DMS153 treated with DMSO at 0.1 percent for 48 hours (cell line): ENCODE data around the gene CLEC4G.
"Not testable (repeated sequence)": the region's sequence is repeated elsewhere in the genome, so short reads cannot be mapped to it uniquely, and the experiment has no call there.

Experiments used
- DNase-seq: peaks from one replicate; lab custom pipeline; 2025; ENCODE audit not compliant: unreplicated experiment; lab: John Stamatoyannopoulos, UW

CLEC4G gene, protein sequence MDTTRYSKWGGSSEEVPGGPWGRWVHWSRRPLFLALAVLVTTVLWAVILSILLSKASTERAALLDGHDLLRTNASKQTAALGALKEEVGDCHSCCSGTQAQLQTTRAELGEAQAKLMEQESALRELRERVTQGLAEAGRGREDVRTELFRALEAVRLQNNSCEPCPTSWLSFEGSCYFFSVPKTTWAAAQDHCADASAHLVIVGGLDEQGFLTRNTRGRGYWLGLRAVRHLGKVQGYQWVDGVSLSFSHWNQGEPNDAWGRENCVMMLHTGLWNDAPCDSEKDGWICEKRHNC

DNA sequence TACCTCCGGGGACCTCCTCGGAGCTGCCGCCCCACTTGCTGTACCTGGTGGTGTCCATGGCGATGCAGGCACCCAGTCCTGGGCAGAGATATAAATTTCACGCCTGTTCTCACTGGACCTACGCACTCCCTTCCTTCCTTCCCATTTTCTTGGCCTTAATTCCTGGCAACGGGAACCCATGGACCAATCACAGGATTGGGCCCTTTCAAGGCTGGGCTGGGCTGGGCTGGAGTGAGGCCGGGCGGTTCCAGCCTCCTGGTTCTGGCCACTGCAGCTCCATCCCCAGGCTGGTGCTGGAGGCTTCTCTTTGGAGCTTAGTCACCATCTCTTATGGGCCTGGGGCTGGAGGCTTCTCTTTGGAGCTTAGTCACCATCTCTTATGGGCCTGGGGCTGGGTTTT is at the start of gene CLEC4G:
Gene CLEC4G (minus strand): TSS at position 66 of the 400 bp plus-strand sequence. CDS start 8 bp downstream, at position 58.
- DNase-seq: no peak

DNA sequence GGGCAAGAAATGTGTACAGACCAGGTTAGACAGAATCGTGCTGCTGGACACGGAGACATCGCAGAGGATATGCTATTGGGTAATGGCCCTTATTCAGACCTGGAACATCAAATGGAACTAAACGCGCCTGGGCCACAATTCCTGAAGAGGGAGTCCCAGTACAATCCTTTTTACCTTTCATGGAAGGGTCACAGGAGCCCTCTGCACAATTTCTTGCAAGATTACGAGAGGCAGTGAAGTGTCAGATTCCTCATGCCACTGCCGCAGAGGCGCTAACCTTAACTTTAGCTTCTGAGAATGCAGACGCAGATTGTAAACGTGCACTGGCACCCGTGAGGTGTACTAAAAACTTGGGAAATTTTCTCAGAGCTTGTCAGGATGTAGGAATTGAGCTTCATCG is 49.2 kb upstream of the CLEC4G start:
- no peak for DNase-seq

DNA sequence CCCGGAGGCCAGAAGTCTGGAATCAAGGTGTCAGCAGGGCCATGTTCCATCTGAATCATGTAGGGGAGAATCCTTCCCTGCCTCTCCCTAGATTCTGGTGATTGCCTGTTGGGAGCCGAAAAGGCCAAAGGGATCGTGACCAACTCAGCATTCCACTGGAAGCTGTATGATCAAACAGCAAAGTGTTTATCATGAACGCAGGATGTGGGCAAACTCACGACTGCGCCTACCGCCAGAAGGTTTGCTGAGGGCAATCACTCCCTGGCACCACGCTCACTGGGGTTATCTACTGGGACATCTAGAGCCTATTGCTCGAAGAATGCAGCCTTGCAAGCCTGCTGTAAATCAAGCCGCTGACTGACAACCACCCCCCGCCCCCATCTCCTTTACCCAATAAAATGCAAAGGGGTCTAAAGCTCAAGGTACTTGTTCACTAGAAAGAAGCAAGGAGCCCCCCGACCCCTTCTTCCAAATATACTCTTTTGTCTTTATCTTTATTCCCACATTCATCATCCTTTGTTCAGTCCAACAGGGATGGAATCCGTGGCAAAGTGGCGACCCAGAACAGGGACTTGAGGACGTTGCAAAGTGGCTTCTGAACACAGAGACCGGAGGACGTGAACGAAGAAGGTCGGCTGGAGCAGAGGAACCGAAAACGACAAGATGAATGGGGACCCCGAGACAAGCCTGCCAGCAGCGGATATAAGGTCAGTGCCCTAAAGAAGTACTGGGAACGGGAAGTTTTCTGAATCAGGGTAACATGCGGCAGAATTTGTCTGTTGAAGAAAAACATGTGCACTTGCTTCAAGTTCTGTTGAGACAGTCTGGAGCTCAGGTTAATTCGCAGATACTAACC is 47.9 kb upstream of the CLEC4G start:
- DNase-seq: no peak

DNA sequence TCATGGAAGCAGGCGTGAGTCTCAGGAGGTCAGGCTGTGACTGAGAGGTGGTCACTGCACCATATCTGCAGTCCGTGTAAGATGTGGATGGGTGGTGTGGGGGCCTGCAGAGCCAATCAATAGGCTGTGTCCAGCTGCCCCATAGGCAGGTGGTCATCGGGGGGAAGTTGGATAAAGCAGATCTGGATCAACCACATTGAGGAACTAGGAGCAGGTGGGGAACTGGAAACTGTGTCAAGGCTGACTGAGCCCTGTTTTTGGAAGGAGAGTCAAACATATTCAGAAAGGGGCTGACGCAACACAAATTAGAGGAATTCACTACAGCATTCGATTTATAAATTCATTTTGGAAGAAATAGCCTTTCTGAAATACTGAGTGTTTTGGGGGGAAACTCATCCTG is 46.2 kb upstream of the CLEC4G start:
- DNase-seq: no peak

DNA sequence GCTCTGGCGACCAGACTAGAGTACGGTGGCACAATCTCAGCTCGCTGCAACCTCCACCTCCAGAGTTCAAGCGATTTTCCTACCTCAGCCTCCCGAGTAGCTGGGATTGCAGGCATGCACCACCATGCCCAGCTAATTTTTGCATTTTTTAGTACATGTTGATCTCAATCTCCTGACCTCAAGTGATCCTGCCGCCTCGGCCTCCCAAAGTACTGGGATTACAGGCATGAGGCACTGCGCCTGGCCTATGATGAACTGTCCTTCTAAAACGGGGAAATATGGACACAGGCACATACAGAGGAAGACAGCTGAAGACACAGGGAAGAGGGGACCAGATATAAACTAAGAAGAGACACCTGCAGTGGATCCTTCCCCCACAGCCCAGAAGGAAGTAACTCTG is 43.9 kb upstream of the CLEC4G start:
- no peak for DNase-seq

DNA sequence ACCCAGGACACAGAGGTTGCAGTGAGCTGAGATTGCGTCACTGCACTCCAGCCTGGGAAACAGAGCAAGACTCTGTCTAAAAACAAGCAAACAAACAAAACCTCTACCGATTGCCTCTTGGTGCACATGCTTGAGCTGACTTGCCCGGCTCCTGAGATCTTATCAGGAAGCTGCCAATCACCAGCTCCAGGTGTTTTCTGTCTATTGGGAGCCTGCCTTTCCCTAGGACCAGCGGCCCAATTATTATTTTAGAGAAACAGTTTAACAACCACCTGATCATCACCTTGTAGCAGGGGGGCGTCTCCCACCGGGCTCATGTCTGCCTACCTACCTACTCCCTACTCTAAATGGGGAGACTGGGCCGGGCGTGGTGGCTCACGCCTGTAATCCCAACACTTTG is 41.9 kb upstream of the CLEC4G start:
- DNase-seq: no peak

DNA sequence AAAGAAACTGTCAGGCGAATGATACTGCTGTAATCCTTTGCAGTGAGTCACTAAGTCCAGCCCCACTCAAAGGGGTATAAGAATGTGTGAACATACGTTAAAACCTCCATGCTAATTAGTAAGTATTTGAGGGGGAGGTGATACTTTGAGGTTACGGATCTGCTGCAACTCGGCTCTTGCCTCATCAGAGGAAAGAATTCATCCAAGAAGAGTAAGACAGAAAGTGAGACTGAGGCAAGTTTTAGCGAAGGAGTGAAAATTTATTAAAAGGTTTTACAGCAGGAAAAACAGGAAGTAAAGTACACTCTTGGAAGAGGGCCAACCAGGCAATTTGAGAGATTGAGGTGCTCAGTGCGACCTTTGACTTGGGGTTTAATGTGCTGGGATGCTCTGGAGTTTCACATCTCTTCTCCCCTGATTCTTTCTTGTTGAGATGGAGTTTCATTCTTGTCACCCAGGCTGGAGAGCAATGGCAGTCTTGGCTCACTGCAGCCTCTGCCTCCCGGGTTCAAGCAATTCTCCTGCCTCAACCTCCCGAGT is 40.9 kb upstream of the CLEC4G start:
- DNase-seq: no peak

DNA sequence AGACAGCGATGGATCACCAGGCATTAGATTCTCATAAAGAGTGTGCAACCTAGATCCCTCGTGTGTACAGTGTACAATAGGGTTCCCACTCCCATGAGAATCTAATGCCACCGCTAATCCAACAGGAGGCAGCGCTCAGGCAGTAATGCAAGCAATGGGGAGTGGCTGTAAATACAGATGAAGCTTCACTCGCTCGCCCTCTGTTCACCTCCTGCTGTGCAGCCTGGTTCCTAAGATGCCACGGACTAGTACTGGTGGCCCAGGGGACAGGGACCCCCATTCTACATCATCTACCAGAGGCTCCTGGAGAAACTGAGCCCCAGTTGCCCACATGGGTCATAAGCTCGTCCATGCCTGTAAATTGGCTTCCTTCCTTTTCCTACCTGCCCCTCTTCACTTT is 39.2 kb upstream of the CLEC4G start:
- no peak for DNase-seq

DNA sequence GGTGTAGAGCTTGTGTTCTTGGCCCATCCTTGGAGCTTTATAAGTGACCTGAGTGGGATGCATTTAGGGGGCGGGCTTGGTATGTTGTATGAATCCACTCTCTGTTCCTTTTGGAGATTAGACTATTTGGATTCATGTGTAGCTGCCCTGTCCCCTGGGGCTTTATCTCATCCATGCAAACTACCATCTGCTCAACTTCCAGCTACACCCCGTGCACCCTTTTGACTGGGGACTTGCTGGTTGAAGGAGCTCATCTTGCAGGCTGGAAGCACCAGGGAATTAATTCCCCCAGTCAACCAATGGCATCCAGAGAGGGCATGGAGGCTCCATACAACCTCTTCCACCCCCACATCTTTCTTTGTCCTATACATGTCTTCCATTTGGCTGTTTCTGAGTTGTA is 37.3 kb upstream of the CLEC4G start:
- no peak for DNase-seq

DNA sequence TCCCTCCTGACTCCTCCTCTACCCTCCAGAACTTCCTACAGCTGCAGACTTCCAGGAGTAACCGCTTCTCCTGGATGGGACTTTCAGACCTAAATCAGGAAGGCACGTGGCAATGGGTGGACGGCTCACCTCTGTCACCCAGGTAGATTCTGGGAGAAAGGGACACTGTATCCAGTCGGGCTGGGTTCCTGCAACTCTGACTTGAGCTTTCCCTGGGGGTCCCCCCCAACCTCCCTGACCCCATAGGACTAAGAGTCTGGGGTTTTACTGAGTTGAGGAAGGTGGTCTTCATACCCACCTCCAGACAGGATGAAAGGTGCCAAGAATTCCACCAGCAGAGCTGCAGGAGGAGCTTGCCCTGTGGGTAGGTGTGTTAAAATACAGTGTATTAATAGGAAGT is 35.6 kb upstream of the CLEC4G start:
- no peak for DNase-seq

DNA sequence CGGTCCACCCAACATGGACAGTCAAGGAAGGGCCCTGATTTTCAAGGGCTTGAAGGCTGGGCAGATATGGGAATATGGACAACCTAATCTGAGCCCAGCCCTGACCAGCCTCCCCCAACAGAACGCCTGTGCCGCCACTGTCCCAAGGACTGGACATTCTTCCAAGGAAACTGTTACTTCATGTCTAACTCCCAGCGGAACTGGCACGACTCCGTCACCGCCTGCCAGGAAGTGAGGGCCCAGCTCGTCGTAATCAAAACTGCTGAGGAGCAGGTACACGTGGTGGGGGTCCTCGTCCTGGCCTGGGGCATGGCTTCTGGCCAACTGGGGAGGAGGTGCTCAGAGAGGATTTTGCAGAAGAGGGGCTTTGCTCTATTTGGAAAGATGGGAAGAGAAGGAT is 34.6 kb upstream of the CLEC4G start:
- DNase-seq: no peak

DNA sequence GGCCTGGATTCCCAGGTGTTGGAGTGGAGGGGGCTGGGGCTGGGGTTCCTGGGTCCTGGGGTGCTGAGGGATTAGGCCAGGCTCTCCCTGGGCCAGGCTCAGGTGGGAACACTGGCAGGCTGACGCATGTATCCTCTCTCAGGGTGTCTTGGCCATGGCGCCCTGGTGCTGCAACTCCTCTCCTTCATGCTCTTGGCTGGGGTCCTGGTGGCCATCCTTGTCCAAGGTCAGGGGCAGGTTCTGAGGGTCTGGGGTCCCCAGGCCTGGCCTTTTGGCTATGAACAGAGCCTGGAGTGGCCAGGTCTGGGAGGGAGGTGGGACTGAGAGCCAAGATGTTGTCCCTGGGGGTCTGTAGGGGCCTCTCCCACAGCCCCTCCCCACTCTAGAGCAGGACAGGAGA is 33.1 kb upstream of the CLEC4G start:
- DNase-seq: not testable (repeated sequence)

DNA sequence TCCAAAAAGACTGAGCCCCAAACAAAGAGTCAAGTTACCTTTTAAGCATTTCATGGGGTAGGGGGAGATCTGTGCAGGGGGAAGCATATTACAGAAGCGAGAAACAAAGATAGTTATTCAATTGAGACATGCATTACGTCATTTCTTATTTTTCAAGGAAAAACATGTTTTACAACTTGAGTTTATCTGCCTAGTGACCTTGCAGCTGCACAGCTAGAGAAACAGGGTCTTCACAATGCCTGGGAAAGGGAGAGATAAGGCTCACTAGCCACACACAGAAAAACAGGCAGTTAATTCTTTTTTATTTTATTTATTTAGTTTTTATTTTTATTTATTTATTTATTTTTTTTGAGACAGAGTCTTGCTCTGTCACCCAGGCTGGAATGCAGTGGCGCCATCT is 32.2 kb upstream of the CLEC4G start:
- not testable (repeated sequence) for DNase-seq

DNA sequence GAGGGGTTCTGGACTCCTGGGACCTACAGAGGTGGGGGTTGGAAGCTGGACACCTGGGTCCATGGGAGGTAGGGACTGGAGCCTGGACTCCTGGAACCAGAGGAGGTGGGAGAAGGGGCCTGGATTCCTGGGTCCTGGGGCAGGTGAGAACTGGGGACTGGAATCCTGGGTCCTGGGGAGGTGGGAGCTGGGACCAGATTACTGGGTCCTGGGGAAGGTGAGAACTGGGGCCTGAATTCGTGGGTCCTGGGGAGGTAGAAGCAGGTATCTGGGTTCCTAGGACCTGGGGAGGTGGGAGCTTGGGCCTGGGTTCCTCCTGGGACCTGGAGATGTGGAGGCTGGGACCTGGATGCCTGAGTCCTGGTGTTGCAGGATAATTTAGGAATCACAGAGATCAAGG is 31.8 kb upstream of the CLEC4G start:
- DNase-seq: no peak

DNA sequence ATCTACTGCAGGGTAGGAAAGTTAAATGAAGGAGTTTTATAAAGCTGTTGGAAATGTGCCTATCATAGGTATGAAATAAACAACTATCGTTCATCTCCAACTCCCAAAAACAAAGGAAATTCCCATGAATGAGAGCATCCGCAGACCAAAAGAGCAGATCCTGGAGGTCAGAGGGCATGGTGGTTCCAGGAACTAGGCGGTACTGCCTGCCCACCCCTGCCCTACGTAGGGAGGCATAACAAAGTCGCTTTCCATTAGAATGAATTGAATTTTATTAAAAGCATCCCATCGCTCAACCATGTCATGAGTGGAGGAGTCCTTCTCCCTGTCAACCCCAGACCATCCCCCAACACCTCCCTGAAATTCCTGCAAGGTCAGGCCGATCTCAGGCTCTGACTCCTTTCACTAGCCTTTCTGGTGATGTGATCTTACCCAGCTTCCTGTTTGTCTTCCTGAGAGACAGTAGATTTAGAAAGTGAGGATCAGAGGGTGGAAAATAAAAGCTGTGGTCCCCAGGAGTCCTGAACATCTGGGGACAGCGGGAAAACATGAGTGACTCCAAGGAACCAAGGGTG is 30.9 kb upstream of the CLEC4G start, which contains the start of gene CLEC4M:
Gene CLEC4M (plus strand): TSS at position 525 of the 575 bp plus-strand sequence. CDS start 24 bp downstream, at position 549.
- DNase-seq: no peak

DNA sequence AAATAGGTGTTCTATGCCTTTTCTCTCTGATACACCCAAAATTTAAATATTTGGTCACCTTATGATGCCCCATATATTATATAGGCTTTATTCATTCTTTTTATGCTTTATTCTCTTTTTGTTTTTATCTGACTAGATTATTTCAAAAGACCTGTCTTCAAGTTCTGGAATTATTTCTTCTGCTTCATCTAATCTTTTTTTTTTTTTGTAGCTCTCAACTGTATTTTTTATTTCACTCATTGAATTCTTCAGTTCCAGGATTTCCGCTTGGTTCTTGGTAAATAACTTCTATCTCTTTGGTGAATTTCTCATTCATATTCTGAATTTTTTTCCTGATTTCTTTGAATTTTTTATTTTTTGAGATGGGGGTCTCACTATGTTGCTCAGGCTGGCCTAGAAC is 27.2 kb upstream of the CLEC4G start:
- DNase-seq: no peak

DNA sequence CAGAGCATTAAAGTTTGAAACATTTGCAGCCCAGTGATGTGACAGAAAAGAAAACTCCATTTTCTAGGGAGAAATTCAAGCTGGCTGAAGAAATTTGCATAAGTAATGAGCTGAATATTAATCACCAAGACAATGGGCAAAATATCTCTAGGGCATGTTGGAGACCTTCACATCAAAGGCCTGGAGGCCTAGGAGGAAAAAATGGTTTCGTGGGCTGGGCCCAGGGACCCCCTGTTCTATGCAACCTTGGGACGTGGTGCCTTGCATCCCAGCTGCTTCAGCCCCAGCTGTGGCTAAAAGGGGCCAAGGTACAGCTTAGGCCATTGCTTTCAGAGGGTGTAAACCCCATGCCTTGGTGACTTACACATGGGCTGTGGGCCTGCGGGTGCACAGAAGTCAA is 25.4 kb upstream of the CLEC4G start:
- no peak for DNase-seq

DNA sequence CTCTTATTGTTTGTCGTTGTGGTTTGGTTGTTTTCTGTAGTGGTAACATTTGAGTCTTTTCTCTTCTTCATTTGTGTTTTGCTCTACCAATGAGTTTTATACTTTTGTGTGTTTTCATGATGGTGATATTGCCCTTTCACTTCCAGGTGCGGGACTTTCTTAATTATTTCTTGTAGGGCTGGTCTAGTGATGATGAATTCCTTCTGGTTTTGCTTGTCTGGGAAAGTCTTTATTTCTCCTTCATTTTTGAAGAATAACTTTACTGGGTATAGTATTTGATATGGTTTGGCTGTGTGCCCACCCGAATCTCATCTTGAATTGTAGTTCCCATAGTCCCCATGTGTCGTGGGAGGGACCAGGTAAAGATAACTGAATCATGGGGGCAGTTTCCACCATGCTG is 24.3 kb upstream of the CLEC4G start:
- no peak for DNase-seq

DNA sequence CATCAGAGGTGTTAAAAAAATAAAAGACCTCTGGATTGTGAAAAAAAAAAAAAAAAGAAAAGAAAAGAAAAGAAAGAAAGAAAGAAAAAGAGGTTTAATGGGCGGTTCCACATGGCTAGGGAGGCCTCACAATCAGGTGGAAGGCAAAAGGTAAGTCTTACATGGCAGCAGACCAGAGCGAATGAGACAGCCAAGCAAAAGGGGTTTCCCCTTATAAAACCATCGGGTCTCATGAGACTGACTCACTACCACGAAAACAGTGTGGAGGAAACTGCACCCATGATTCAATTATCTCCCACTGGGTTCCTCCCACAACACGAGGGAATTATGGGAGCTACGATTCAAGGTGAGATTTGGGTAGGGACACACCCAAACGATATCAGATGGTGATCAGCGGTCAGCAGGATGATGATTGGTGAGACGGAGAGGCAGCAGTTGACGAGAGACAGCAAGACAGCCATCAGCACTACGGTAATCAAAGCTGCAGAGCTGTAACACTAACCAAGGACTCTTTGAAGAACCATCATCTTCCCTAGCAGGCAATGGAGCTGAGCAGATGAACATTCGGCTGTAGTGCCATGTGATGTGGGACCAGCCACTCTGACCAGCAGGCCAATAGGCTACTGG is 19.4 kb upstream of the CLEC4G start:
- DNase-seq: no peak

DNA sequence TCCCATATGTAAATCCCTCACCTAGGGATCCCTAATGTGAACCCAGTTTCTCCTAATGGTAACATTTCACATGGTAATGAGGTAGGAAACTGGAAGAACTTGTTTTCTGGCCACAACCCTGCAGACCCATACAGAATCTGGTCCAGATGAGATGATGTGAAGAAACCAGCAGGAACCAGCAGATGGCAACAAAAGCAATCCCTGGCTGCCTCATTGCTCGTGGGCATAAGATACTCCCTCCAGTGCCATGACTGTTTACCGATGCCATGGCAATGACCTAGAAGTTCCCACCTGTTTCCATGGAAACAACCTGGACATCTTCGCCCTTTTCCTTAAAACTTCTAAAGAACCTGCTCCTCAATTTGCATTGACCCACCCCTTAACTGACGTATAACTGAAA is 16.8 kb upstream of the CLEC4G start:
- DNase-seq: no peak

DNA sequence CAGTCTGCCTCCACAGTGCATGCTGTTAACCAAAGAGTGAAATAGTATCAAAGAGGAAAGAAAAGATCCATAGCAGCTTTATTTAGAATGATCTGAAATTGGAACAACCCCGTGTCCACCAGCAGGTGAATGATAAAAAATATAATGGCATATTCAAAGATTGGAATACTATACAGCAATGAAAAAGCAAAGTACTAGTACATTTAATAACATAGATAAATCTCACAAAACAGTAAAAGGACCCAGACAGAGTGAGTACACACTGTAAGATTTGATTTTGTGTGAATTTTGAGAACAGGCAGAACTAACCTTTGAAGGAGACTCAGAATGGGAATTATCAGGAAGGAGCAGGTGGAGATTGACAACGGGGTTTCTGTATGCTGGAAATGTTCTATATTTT is 16.3 kb upstream of the CLEC4G start:
- no peak for DNase-seq
